ENCODE results near the gene SLC1A7.

SLC1A7 gene

DNA sequence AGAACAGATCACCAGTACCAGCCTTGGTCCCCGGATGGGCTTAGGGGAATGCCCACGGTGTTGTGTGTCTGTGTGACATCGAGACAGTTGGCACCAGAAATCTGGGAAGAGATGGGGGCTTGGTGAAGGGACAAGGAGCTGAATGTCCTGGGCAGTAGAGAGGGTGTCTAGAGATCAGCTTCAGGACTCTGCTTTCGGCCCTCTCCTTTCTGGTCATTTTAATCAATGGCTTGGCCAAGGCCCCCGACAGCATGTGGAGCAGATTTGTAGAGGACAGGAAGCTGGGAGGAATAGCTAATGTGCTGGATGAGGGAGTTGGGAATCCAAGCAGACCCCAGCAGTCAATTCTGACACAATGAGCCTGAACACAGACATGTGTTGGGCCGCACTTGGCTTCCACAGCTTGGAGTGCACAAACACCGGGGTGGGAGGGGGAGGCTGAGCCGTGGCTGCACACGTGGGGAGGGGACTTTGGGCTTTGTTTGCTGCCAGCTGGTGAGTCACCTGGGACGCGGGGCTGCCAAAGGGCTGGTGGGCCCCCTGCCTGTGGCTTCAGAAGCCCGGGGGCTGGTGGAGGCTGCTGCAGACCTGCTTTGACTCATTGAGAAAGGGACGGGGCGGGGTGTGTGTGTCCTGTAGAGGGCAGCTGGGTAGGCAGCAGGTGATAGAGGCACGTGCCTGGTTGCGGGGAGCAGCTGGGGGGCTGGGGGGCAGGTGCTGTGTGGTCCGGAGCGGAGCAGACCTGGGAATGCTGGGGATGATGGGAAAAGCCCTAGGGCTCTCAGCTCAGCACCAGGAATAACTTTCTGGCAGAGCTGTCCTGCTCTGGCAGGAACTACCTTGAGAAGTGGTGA lies 20.9 kb downstream of the SLC1A7 start:
- Mint-ChIP-seq H3K36me3 (ENCODE audit: low read depth) (no peaks in the 10 kb centered on the region), H3K9me3 (no peaks in the 10 kb centered on the region), H3K4me1 (ENCODE audit: low read depth) (peaks cover 7% of the 10 kb centered on the region), H3K27me3 (peaks cover 7% of the 10 kb centered on the region), H3K4me3 (no peak overlapping the region), H3K27ac (no peak overlapping the region)
- DNase-seq: no peak

DNA sequence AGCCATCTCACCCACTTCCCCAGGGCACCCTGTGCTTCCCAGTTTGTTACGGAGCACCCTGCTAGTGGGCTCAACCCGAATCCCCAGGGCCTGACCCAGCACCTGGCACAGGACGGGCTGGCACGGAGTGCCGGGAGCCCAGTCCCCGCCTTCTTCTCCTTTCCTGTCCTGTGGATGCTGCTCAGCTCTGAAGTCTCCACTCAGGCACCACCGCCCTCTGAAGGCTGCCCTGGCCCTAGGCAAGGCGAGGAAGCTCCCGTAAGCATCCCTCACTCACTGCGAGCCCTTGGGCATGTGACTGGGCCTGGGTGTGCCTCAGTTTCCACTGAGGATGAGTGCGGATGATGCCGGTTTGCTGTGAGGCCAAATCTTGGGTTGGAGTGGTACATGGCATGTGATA lies 21.8 kb downstream of the SLC1A7 start:
- H3K4me1 Mint-ChIP-seq (ENCODE audit: low read depth): peaks cover 7% of the 10 kb centered on the region
- no peak overlapping the region for H3K27ac Mint-ChIP-seq
- H3K36me3 Mint-ChIP-seq (ENCODE audit: low read depth): no peaks in the 10 kb centered on the region
- no peak overlapping the region for H3K4me3 Mint-ChIP-seq
- peaks cover 7% of the 10 kb centered on the region for H3K27me3 Mint-ChIP-seq
- H3K9me3 Mint-ChIP-seq: no peaks in the 10 kb centered on the region
- no peak for DNase-seq

DNA sequence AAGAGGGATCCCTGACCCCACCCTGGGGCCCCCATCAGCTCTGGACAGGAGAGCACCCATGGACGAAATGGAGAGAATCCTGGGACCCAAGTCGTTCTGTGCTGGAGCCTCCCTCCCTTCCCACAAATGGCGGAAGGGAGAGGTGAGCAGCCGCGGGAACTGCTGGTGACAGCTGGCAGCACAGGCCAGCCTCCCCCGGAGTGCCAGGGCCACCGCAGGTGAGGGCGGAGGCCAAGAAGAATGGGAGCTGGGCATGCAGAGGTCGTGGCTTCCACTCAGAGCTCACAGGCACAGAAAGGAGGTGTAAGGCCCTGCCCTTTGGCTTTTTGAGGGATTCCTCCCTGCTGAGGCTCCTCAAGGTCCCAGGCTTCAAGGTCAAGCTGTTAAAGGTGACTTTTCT lies 24.6 kb downstream of the SLC1A7 start:
- Mint-ChIP-seq H3K27ac (no peak overlapping the region), H3K36me3 (ENCODE audit: low read depth) (no peaks in the 10 kb centered on the region), H3K9me3 (no peaks in the 10 kb centered on the region), H3K4me1 (ENCODE audit: low read depth) (peaks cover 7% of the 10 kb centered on the region), H3K4me3 (no peak overlapping the region), H3K27me3 (peaks cover 7% of the 10 kb centered on the region)
- DNase-seq: no peak

DNA sequence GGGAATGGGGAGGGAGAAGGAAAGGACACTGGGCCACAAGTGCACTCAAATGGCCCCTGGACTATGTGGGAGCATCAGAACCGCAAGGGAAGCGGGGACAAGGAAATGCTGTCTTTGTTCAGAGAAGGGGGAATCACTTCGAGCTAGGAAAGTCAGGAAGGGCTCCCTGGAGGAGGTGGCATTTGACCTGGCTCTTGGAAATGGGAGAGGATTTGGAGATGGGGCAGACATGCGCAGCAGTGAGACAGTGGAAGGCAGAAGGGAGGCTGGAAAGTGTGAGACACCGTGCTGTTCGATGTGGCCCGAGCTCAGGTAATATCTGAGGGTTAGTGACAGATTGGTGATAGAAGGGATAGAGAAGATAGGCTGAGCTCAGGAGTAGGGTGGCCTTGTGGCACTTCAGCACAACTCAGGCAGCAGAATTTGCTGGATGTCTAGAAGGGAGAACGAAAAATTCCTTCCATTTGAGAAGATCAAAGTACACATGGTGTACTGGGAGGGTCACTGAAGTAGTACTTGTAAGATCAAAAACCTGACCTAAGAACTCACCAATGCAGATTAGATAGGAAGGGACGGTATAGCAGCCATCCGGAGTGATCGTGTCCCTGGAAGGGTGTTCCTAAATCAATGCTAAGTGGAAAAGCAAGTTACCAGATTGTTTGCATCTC lies 25.4 kb downstream of the SLC1A7 start:
- H3K27ac Mint-ChIP-seq: no peak overlapping the region
- DNase-seq: no peak
- H3K9me3 Mint-ChIP-seq: no peaks in the 10 kb centered on the region
- H3K4me3 Mint-ChIP-seq: no peak overlapping the region
- H3K36me3 Mint-ChIP-seq (ENCODE audit: low read depth): no peaks in the 10 kb centered on the region
- peaks cover 7% of the 10 kb centered on the region for H3K4me1 Mint-ChIP-seq (ENCODE audit: low read depth)
- peaks cover 7% of the 10 kb centered on the region for H3K27me3 Mint-ChIP-seq

DNA sequence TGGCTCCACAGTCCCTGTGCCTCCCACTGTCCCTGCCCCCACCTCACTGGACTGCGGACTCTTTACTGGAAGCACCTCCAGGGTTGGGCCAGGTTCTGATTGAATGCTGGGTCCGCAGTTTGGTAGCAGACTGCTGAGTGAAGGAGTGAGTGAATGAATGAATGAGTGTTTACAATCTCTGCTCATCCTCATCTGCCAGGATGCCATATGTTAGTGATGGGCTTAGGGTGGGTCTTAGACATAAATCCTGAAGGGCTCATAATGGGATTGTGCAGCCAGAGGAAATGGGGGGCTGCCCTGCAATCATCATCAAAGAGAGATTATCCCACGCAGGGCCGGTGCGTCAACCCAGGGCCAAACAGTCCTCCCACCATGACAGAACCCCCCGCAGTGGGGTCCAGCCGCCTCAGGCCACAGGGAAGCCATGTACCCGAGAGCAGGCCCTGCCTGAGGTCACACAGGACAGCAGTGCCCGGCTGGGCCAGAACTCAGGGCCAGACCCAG lies 26.1 kb downstream of the SLC1A7 start:
- no peaks in the 10 kb centered on the region for H3K36me3 Mint-ChIP-seq (ENCODE audit: low read depth)
- no peaks in the 10 kb centered on the region for H3K9me3 Mint-ChIP-seq
- no peak for DNase-seq
- H3K4me1 Mint-ChIP-seq (ENCODE audit: low read depth): peaks cover 3% of the 10 kb centered on the region
- H3K27me3 Mint-ChIP-seq: peaks cover 5% of the 10 kb centered on the region
- no peak overlapping the region for H3K4me3 Mint-ChIP-seq
- H3K27ac Mint-ChIP-seq: no peak overlapping the region

DNA sequence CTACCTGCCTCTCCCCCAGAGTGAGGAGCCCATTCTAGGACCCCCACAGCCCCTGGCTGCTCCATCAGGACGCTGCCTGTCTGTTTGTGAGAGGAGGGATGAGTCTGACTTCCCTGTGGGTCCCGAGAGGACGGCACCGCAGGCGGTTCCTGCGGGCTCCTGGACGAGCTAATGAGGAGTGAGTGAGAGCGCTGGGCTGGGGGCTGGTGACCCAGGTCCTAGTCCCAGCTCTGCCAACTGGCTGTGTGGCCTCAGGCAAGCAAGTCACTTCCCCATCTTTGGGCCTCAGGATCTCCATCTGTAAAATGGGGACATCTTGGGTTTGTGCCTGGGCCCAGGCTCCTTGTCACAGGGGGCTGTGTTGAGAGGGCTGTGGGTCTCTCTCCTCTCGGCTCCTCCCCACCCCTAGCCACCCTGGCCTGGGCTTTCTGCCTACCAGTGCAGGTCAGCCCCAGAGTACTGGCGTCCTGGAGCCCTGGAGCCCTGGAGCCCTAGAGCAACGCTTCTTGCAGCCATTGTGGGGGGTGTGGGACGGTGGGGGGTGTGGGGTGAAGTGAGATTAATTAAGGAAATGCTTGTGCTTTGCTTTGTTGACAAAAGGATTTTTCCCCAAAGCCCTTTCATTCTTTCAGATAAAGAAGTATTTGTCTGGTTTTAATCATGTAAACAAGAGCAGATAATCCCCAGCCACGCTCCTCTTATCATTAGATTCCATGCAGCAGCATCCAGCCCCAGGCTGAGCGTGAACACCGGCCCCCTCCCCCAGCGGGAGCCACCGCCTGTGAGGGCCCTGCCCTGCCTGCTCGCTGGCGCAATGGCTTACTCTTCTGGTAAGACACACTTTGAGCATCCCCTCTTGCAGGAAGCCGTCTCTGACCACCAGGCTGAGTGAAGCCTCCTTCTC lies 26.8 kb downstream of the SLC1A7 start:
- H3K36me3 Mint-ChIP-seq (ENCODE audit: low read depth): no peaks in the 10 kb centered on the region
- H3K9me3 Mint-ChIP-seq: no peaks in the 10 kb centered on the region
- H3K4me3 Mint-ChIP-seq: no peak overlapping the region
- H3K27ac Mint-ChIP-seq: no peak overlapping the region
- peaks cover 9% of the 10 kb centered on the region for H3K4me1 Mint-ChIP-seq (ENCODE audit: low read depth)
- DNase-seq: no peak
- no peaks in the 10 kb centered on the region for H3K27me3 Mint-ChIP-seq

DNA sequence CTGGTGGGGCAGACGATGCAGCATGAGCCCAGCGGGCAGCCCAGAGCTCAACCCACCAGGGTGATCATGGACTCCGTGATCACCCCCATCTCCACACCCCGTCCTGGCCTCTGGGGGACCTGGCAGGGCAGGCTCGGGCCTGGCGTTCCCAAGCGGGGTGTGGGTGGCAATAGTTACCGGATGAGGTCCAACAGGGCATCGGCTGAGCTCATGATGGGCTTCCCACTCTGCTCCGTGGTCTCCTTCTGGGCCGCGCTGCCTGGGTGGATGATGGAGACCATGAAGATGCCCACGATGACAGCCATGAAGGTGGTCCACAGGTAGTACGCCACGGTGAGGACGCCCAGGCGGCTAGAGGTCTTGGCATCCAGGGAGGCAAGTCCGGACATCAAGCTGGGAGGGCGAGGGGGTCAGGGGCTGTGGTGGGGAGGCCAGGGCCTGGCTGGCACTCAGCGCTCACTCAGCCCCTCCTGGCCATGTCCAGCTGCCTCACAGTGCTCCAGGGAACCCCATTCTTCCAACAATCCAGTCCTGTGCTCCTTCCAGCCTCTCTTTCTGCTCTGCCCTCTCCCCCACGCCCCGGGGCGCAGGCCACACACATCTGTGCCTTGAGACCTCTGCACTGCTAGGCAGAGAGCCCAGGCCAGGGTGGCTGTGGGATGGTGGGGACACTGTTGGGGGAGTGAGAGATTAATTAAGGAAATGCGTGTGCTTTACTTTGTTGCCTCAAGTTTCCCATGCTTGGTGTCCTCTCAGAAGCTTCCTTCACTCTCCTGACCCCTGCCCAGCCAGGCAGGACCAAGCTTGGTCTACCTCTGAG lies 27.6 kb downstream of the SLC1A7 start:
- no peak overlapping the region for H3K4me3 Mint-ChIP-seq
- peaks cover 16% of the 10 kb centered on the region for H3K4me1 Mint-ChIP-seq (ENCODE audit: low read depth)
- H3K9me3 Mint-ChIP-seq: no peaks in the 10 kb centered on the region
- DNase-seq: no peak
- no peaks in the 10 kb centered on the region for H3K36me3 Mint-ChIP-seq (ENCODE audit: low read depth)
- no peaks in the 10 kb centered on the region for H3K27me3 Mint-ChIP-seq
- no peak overlapping the region for H3K27ac Mint-ChIP-seq

DNA sequence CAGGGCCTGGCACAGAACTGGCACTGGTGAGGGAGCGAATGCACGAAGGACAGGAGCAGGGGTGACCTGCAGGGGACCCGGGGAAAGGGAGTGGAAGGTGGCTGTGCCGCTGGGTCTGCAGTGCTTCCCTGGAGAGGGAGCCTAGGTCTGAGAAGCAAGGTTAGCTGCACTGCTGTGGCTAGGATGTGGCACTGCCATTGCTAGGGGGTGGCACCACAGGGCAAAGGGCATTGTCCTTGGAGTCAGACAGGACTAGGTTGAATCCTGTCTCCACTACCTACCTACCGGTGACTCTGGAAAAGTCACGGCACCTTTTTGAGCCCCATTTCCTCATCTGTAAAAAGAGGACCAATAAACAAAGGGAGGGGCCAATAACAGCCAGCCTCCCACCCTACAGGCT lies 28.3 kb downstream of the SLC1A7 start:
- H3K4me3 Mint-ChIP-seq: no peak overlapping the region
- no peaks in the 10 kb centered on the region for H3K9me3 Mint-ChIP-seq
- DNase-seq: no peak
- H3K27ac Mint-ChIP-seq: no peak overlapping the region
- H3K4me1 Mint-ChIP-seq (ENCODE audit: low read depth): peaks cover 20% of the 10 kb centered on the region
- H3K36me3 Mint-ChIP-seq (ENCODE audit: low read depth): no peaks in the 10 kb centered on the region
- H3K27me3 Mint-ChIP-seq: no peaks in the 10 kb centered on the region

DNA sequence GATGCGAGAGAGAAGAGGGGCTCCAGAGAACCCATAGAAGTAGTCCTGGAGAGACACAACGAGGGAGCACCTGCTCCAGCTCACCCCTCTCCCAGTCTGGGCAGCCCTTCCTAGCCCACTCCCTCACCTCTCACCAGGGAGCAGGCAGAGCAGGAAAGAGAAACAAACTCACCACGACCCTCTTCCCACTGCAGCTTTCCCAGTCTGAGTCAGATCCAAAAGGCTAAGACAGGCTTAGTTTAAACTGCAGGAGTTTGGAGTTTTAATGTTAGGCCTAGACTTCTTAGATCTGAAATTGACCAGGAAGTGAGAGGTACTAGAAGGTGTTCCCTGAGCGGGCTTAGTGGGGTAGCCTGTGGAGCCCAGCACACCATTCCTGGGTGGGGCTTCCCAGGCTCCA lies 29.6 kb downstream of the SLC1A7 start:
- no peak for DNase-seq
- H3K9me3 Mint-ChIP-seq: no peaks in the 10 kb centered on the region
- no peaks in the 10 kb centered on the region for H3K27me3 Mint-ChIP-seq
- H3K27ac Mint-ChIP-seq: no peak overlapping the region
- H3K36me3 Mint-ChIP-seq (ENCODE audit: low read depth): no peaks in the 10 kb centered on the region
- H3K4me1 Mint-ChIP-seq (ENCODE audit: low read depth): peaks cover 24% of the 10 kb centered on the region
- no peak overlapping the region for H3K4me3 Mint-ChIP-seq

DNA sequence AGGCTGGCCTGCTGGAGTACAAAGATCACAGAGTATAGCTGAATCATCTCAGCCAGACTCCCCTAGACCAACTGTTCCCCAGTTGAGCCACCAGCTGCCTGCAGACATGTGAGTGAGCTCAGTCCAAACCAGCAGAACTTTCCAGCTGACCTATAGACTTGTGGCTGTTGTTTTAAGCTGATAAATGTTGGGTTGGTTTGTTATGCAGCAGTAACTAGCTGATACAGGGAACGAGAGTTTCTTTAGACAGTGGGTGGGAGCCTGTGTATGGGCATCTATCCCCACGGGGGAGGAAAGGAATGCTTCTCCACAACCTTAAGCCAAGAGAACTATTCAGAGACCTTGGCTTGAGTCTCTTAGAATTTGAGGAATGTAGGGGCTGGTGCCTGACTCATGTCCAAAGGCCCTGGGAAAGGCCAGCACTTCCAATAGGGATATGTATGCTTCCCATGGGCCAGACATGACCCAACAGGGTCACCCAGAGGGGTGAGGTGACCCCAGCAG lies 30.1 kb downstream of the SLC1A7 start:
- Mint-ChIP-seq H3K27ac (no peak overlapping the region), H3K4me3 (no peak overlapping the region), H3K27me3 (no peaks in the 10 kb centered on the region), H3K36me3 (ENCODE audit: low read depth) (no peaks in the 10 kb centered on the region), H3K4me1 (ENCODE audit: low read depth) (peaks cover 29% of the 10 kb centered on the region), H3K9me3 (no peaks in the 10 kb centered on the region)
- DNase-seq: no peak

DNA sequence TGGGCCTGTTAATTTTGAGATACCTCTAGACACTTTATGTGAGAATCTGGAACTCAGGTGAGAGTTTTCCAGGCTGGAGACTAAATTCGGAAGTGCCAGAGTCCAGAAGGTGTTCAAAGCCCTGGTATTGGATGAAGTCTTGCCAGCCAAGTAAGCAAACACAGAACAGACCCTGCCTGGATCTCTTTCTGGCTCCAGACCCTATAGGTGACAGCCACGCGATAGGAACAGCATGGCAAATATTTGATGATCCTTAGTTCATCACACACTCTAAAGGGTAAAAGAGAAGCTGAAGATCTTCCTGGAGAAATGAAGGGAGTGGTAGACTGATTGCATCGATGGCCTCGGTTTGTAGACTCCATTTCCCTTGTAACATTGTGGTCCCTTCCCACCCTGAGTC lies 30.7 kb downstream of the SLC1A7 start:
- H3K36me3 Mint-ChIP-seq (ENCODE audit: low read depth): no peaks in the 10 kb centered on the region
- H3K27ac Mint-ChIP-seq: no peak overlapping the region
- peaks cover 32% of the 10 kb centered on the region for H3K4me1 Mint-ChIP-seq (ENCODE audit: low read depth)
- no peak overlapping the region for H3K4me3 Mint-ChIP-seq
- H3K27me3 Mint-ChIP-seq: no peaks in the 10 kb centered on the region
- DNase-seq: no peak
- no peaks in the 10 kb centered on the region for H3K9me3 Mint-ChIP-seq

DNA sequence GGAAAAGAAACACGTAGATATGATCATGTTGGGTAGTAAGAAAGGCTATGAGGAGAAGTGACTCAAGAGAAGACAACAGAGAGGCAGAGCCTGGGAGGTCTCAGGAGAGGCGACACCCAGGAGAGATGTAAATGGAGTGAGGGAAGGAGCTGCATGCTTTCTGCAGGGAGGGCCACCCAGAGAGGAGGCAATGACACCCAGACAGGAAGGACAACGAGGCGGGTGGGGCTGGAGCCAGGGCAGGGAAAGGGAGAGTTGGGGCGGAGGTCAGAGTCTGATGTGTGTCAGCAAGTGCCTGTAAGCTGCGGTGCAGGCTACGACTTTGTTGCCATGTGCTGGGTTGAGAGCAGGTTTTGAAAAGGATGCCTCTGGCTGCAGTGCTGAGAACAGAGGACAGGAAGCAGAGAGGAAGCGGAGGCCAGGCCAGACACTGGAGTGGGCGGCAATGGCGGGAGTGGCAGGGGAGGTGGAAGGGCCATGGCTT lies 31.3 kb downstream of the SLC1A7 start:
- Mint-ChIP-seq H3K27me3 (no peaks in the 10 kb centered on the region), H3K4me1 (ENCODE audit: low read depth) (peaks cover 32% of the 10 kb centered on the region), H3K36me3 (ENCODE audit: low read depth) (no peaks in the 10 kb centered on the region), H3K4me3 (no peak overlapping the region), H3K9me3 (no peaks in the 10 kb centered on the region), H3K27ac (peak overlapping the region; percentile 13)
- DNase-seq: peak; percentile 36

DNA sequence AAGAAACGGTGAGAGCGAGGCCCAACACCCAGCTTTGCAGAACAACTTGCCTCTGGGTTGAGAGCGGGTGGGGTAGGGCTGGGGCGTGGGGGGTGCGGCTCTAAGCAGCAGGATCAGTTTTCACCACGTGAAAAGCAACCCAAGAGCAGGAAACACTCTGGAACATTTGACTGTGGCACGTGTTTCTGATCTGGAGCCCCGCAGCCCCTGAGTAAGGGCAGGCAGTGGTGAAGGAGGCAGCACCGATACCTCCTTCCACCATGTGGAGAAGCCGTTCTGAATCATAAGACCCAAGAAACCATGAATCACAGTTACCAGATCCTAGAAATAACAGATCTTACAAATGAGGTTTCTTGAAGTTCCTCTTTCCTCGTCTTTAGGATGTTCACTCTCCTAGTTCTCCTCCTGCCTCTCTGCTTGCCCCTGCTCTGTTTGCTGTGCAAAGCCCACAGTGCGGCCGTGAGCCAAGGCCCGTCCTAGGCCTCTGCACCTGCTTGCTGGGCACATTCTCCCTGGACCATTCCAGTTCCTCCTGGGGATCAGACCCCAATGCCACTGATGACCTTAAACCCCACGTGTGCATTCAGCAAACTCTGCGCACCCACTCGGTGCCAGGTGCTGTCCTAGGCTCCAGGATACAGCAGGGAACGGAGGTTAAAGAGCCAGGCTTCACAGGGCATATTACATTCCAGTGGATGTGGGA lies 31.9 kb downstream of the SLC1A7 start:
- H3K4me1 Mint-ChIP-seq (ENCODE audit: low read depth): peaks cover 34% of the 10 kb centered on the region
- peak; percentile 45 for DNase-seq
- H3K9me3 Mint-ChIP-seq: no peaks in the 10 kb centered on the region
- peak overlapping the region; percentile 23 for H3K27ac Mint-ChIP-seq
- no peak overlapping the region for H3K4me3 Mint-ChIP-seq
- peaks cover 4% of the 10 kb centered on the region for H3K27me3 Mint-ChIP-seq
- no peaks in the 10 kb centered on the region for H3K36me3 Mint-ChIP-seq (ENCODE audit: low read depth)
